GM19438 (cell line): ENCODE results near the gene SGSM1.

Experiments
- ATAC-seq: cut with Tn5 transposase; IDR thresholded peaks from one replicate; pipeline ENCODE4 v1.9.1; 2021; ENCODE audit warnings: low read depth; ENCODE audit not compliant: unreplicated experiment

The SGSM1 gene

DNA sequence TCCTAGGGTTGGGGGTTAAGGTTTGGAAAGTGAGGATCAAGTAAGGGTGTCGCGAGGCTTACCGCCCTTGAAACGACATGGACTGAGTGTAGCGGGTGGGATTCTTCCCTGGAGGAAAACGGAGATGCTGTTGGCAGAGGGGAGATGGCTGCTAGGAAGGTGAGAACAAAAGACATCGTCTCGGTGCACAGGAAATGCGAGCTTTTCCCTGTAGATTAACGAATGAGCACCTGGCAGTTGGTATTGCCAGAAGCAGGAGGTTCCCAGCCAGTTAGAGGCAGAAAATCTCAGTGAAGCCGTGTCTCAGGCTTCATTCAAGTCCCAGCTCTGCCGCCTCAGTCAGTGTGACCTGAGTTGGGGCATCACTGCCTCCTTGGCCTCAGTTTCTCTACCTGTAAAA lies 141.9 kb downstream of the SGSM1 start:
- no peak for ATAC-seq

DNA sequence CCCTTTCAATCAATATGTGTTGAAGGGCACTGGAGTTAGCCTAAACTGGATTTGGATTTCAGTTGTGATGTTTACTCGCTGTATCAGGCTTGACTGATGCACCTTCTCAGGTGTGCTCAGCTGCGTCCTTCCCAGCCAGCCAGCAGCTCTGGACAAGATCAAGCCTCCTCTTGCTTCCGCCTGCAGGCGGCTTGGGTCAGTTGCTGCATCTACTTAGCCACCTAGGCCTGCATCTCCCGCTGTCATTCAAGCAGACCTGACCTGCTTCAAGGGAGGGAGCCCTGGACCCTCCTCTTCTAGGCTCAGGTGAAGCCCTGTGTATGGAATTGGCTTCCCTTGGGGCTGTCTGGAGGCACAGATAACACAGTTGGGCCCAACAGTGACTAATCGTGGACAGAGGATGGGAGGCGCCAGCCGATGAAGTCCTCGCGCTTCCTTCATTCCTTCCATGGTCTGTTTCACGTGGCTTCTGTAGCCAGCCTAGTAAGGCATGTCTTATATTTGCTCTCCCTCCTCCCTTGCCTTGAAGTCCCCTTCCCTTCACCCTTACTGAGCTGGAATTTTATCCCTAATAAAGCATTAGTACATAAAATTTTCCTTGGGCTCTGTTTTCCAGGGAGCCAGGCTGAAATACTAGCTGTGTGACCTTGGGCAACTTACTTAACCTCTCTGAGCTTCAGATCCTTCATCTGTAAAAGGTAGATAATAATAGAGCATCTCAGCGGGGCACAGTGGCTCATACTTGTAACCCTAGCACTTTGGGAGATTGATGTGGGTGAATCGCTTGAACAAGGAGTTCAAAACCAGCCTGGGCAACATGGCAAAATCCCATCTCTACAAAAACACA lies 142.6 kb downstream of the SGSM1 start:
- no peak for ATAC-seq

DNA sequence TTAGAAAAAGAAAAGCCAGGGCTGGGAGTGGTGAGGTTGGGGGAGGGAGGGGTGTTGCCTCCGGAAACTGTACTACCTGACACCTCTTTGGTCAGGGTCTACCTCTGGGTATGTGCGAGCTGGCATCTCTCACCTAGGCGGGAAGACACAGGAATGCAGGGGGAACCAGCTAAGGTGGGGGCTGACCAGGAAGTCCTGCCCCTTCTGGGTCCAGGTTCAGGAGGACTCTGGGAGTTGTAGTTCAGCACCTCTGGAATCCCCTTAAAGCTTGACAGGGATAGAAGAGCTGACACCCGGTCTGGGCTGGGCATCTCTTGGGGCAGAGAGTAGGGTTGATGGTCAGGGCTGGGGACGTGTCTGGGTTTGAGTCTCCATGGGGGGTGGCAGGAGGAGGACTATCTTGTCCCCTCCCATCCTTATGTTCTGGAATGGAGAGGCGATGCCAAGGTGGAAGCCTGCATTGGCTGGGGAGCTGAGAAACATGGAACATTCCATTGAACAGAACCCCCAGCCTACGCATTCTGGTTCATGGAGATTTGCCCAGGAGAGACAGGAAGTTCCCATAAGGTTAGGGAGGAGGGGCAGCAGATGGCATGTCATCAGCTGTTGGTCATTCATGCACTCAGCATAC lies 144.4 kb downstream of the SGSM1 start:
- no peak for ATAC-seq

DNA sequence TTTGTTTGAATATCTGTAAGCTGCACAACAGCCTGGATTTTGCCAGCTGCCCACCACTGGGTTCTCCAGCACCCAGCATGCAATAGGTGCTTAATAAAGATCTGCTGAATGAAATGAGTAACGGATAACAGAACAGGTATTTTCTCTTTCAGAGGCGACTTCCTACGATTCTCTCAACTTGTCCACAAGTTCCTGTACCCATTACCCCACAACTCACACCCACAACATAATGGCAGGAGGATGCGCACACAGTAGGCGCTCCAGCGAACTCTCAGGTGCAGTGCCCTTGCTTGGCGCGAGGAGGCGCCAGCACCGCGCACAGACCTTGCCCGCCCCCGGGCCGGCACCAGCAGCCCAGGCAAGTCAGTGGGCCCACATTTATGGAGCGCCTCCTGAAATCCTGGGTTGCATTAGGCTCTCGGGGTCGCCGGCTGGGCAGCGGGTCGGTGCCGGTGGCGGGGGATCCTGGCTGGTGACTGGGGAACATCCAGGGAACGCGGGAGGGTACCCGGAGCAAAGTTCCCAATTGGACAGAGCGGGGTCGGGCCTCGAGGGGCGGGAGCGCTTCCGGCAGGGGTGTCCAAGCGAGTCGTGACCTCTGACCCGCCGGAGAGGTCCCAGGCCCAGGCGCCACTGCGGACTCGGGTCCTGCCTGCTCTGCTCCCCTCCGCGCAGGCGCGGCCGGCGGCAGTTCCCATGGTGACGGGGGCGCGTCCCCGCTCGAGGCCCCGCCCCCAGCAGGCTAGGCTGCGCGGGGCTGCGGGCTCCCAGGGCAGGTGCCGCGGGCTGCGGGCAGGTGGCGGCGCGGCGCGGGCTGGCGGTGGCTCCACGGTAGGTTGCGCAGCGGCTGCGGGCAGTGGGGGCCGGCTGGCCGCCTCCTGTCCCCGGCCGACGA lies 146.2 kb downstream of the SGSM1 start, which contains the start of gene KIAA1671:
KIAA1671 (plus strand) TSS at position 775 of the 895 bp plus-strand sequence. CDS start 75,284 bp downstream, outside the sequence.
- ATAC-seq: peak; percentile 81

DNA sequence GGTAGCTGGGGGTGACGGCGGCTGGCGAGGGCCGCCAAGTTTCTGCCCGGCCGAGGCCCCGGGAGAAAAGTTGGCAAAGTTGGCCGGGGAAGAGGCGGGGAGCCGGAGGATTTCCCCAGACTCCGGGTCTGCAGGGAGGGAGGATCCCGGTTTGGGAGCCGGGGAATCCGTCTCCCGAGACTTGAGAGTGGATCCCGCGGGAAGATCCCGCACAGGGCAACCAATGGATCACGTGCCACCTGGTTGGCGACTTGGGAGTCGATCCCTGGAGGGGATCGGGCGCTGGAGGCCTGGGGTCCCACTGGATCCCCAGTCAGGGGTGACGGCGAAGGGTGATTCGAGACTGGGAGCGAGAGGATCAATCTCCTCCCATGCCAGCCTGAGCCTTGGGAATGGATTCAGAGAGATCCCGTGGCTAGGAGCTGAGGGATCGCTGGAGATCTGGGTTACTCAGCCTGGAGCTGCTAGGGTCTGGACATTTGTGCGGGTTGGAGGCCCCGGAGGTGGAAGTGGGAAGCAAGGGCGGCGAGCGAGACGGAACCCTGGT lies 146.9 kb downstream of the SGSM1 start:
- no peak for ATAC-seq

DNA sequence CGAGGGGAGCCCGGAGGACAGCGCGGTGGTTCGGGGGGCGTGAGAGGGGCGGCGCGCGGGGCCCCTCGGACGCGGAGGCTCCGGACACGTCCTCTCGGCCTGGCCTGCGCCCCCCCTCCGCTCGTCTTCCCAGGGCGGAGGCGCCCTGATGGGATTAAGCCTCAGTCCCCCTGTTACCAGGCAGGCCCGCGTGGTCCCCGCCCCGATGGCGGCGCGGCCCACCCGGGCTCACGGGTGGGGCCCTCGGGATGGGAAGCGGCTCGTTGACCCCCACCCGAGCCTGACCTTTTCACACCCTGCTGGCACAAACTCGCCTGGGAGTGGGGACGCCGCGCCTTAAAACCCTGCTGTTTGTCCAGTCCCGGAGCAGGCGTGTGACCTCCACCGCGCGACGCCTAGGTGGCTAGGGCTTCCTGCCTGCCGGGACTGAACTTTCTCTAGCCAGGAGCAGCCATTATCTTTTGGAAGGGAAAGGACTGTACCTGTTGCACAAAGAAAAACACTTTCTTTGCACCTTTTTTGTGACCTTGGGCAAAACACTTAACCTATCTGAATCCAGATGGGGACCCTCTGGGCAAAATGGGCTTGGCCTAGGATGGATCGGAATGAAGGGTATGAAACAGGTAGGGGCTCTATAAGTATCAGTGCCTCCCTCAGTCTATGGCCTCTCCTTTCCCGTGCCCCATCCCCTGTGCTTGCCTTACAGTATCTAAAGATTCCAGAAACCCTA lies 147.5 kb downstream of the SGSM1 start:
- no peak for ATAC-seq

DNA sequence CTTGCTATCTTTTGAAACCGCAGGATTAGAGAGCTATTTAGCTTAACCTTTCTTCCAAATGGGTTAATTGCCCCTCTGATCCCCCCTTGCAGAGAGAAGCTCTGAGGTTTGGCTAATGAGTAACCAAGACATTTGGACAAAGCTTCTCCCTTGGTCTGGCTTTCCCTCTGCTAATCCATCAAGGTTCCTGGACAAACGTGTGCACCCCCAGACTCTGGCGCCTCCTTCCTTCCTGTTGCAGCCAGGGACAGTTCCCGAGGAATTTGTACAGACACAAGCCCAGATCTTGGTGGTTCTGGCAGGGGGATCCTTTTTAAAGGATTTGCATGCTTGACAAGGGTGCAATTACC lies 148.1 kb downstream of the SGSM1 start:
- no peak for ATAC-seq

DNA sequence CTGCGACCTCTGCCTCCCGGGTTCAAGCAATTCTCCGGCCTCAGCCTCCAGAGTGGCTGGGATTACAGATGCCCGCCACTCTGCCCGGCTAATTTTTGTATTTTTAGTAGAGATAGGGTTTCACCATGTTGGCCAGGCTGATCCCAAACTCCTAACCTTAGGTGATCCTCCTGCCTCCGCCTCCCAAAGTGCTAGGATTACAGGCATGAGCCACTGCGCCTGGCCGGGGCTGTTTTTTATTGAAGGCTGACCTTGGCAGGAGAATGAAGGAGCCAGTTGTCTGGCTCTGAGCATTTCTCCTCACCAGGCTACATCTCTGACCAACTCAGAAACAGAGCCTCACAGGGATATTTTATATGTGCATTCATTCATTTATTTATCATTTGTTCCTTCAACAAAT lies 148.8 kb downstream of the SGSM1 start:
- ATAC-seq: no peak

DNA sequence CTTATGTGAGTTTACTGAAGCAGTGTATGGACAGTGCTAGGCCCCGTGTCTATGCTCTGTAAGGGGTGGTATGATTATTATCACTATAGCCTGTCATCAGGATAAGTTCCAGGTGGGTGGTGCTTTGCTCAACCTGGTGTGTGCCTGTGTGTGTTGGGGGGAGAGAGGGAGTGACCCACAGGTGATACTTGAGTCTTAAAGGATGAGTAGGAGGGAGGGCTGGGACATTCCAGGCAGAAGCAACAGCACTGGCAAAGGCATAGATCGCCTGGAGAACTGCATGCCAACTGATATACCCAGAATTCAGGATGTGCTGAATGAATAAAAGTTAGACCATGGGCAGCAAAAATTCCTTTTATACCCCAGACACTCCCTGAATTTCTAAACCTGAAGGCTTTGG lies 151.0 kb downstream of the SGSM1 start:
- ATAC-seq: no peak

DNA sequence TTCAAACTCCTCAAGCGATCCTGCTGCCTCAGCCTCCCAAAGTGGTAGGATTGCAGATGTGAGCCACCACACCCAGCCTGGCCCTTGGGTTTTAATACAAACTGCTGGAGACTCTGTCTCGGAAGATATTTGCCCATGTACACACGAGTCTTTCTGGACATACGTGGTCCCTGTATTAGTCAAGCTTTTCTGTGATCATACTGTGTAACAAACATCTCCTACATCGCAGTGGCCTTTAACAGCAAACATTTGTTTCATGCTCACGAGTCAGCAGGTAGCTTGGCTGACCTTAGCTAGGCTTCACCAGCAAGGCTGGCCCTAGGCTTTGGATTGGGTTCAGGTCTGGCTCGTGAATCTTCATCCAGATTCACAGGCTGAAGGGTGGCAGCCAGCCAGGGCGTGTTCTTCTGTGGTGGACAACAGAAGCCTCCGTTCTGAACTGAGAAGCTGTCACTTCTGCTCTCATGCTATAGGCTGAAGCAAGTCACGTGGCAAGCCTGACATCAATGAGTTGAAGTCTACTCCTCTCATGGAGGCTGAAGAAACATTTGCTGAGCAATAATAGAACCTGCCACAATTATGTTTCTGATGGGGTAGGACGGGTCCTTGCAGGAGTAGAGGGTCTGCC lies 155.3 kb downstream of the SGSM1 start:
- ATAC-seq: no peak

DNA sequence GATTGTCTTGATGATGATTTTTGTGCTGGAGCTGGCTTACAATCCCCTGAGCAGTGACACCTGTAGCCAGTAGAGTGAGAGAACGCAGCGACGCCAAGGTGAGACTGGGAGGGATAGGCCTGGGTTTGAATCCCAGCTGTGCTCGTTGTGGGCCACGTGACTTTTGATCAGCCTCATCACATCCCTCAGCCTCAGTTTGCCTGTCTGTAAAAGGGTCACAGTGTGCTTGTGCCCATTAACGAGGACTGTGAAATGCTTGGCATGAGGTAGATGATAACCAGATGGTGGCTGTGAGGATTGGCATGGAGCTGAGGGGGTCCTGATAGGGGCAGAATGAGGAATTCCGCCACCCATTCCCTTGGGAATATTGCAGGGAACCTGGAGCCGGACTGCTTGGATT lies 156.1 kb downstream of the SGSM1 start:
- ATAC-seq: no peak

DNA sequence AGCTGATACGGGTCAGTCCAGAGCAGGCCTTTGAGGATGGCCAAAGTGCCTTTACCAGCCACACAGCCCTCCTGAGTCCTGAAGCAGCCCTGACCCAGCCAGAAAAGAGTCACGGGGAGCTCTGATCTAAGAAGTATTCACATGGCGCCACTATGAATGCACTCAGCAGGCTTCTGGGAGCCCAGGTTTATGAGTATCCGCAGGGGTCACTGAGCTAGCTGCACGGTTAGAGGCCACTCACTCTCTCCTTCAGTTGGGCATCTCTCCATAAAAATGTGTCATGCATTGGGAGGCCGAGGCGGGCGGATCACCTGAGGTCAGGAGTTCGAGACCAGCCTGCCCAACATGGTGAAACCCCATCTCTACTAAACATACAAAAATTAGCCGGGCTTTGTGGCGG lies 156.8 kb downstream of the SGSM1 start:
- no peak for ATAC-seq

DNA sequence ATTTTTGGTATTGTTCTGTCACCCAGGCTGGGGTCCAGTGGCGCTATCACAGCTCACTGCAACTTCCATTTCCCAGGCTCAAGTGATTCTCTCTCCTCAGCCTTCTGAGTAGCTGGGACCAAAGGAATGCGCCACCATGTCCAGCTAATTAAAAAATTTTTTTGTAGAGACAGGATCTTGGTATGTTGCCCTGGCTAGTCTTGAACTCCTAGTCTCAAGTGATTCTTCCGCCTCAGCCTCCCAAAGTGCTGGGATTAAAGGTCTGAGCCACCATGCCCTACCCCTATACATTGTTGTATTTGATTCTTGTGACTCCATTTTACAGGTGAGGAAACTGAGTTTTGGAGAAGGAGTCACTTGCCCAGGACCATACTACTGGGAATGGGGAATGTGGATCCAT lies 158.4 kb downstream of the SGSM1 start:
- ATAC-seq: no peak

DNA sequence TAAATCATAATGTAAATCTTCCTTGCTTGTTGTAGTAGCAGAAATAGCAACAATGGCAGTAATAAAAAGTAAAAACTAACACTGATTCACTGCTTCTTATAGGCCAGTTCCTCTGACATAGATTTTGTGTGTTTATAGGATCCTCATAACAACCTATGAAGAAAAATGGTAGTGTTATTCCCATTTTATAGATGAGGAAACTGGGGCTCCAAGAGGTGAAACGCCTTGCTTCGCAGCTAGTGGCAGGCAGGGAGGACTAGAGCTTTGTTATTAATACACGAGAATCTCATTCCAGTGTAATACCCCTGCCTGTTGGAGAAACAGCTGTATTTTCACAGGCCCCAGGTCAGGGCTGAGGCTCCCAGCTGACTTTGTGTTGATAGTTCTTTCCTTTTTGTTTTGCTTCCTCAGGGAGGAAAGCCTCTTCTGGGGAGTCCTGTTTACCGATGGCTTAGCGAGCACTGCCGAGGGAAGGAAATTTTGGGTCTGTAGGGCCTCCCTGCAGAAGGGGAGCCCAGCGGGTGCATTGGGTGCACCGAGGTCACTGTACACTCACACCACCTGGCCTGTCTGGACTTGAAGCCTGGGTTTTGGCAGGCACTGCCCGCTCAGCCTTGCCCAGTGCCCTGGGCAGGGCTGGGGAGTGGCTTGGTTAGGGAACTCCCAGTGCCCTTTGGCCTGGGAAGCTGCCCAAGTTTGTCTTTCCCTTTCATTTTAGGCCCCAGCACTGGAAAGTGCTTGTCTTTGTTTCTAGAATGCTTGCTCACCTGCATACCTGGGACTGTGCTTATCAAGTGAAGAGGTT lies 160.0 kb downstream of the SGSM1 start:
- ATAC-seq: no peak

DNA sequence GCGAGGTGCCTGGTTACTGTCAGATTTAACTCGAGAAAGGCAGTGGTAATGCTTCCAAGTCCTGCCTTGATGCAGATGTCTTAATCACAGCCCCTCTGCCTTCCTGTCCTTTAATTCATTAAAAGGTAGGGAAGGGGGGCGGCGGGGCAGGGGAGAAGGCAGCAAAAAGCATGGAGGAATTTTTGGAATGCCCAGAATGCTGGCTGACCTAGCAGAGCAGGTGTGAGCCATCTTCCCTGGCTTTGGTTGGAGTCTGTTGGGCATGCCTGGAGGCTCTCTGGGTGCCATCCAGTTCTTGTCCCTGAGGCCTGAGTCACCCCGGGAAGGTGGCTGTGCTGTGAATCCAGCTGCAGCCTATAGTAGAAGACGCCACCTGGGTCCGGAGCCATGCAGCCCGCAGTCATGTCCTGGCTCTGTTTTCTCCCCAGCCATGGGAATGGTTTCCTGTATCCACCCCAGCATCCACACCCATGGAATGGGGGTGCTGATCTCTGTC lies 162.1 kb downstream of the SGSM1 start:
- no peak for ATAC-seq

DNA sequence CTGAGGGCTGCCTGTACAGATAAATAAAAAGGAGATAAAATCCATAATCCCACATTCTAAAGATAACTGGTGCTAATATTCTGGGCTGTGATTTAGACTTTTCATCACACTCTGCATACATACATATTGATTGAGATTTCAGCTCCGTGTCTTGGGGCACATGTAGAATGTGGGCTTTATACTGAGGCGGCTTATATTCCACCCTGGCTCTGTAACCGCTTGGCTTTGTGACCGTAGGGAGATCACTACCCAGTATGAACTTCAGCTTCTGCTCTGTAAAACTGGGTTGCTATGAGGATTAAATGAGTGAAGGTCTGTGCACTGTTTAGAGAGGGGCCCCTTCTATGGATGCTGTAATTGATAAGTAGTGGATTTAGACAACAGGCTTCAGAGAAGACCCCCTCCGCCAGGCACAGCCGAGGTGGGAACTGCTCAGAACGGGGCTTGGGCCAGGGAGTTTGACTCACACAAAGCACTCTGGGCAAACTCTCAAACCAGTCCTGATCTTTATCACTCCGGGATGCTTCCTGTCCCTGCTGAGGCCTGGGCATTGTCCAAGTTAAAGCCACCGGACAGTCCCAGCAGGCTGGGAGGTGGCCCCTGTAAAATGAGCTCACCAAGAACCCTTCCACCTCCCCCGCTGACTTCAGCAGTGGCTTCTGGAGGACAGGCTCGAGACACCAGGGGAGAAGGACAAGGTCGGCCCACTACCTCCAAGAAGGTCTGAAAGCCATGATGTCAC lies 163.7 kb downstream of the SGSM1 start:
- no peak for ATAC-seq

DNA sequence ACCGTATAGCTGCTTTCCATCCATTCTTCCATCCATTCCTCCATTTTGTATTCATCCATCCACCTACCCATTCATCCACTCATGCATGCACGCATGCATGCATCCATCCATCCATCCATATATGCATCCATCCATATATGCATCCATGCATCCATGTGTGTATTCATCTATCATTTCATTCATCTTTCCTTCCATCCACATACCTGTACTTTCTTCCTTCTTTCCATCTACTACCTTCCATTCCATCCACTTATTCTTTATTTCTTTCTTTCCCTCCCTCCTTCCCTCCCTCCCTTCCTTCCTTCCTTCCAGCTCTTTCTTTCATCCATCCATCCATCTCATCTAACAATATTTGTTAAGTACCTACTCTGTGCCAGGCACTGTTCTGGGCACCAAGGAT lies 166.4 kb downstream of the SGSM1 start:
- no peak for ATAC-seq

DNA sequence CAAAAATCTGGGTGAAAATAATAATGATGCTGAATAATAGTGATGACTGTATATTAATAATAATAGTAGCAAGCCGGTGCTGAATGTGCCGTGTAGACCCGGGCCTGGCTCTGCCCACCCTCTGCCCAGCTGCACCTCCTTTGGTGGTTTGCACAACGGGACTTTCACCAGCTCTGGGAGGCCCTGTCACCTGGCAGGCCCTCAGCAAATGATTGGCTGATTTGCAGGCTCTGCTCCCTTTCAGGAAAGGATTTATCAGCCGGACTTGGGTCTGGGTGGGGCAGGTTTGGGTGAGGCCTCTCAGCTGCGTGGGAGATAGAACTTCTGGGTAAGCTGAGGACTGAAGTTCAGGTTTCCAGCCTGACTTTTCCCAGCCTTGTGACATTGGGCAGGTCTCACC lies 167.9 kb downstream of the SGSM1 start:
- no peak for ATAC-seq
